Measurements from ENCODE around the gene OLFML1. TPM values are rescaled to one million over a fixed set of nuclear protein-coding genes. Genes with fewer than 3 reads are reported as not detected.

Gene OLFML1
- total RNA-seq, 2 experiments from 2014 or later = not detected

- POLR2A ChIA-PET = interaction anchor here (0.6 to 1.0 kb wide), 2 partner anchors 23 to 1202 kb away, joined by 3 to 5 read pairs; no protein-coding TSS in a partner anchor
- no peak overlapping the region for H2AFZ ChIP-seq (ENCODE audit: low read length)
- DNase-seq (ENCODE audit: low spot score) = no peak
- H3K36me3 ChIP-seq (ENCODE audit: insufficient read depth, low read length) = peaks cover 45% of the 10 kb centered on the region
- CTCF ChIA-PET (ENCODE audit: unreplicated experiment) = no interaction called here
- BruUV-seq (replicated peaks) = no TSS peak
- intact Hi-C loops (cut with micrococcal nuclease; ENCODE audit: unreplicated experiment) = no loop called here
- peaks cover 38% of the 10 kb centered on the region for H4K20me1 ChIP-seq (ENCODE audit: insufficient read depth, low read length)
- TF ChIP-seq EZH2phosphoT487 (IDR thresholded peaks at IDR 0.05; ENCODE audit: borderline replicate concordance, low read depth, low read length) = no peak
- TF ChIP-seq CTCF (conservative IDR thresholded peaks at IDR 0.05; ENCODE audit: low read length) = no peak
- peaks cover 11% of the 10 kb centered on the region for H3K4me1 ChIP-seq (ENCODE audit: insufficient read depth, low read length, poor library complexity, severe bottlenecking)
- H3K4me3 ChIP-seq (ENCODE audit: low read depth, low read length, poor library complexity, severe bottlenecking) = no peak overlapping the region
- no peaks in the 10 kb centered on the region for H3K9me2 ChIP-seq (ENCODE audit: insufficient read depth, low read length)
- H3K9me3 ChIP-seq (ENCODE audit: low read length) = no peaks in the 10 kb centered on the region
- H3K4me2 ChIP-seq (ENCODE audit: low read length) = no peak overlapping the region
- peaks cover 95% of the 10 kb centered on the region for H3K79me2 ChIP-seq (ENCODE audit: insufficient read depth, low read depth, low read length)
- no peak overlapping the region for H3K27ac ChIP-seq (ENCODE audit: low read depth, low read length, poor library complexity, severe bottlenecking)
These were observed 58.7 kb downstream of the OLFML1 start for GRCh38 chr11:7544021-7544420.

GRCh38 chr11:7545611-7546010 is 60.3 kb downstream of the OLFML1 start:
- no peak for DNase-seq (ENCODE audit: low spot score)
- TF ChIP-seq CTCF (conservative IDR thresholded peaks at IDR 0.05; ENCODE audit: low read length) = no peak
- no peak for TF ChIP-seq EZH2phosphoT487 (IDR thresholded peaks at IDR 0.05; ENCODE audit: borderline replicate concordance, low read depth, low read length)
- peaks cover 17% of the 10 kb centered on the region for H3K4me1 ChIP-seq (ENCODE audit: insufficient read depth, low read length, poor library complexity, severe bottlenecking)
- no peak overlapping the region for H3K4me2 ChIP-seq (ENCODE audit: low read length)
- H3K9me2 ChIP-seq (ENCODE audit: insufficient read depth, low read length) = no peaks in the 10 kb centered on the region
- BruUV-seq (replicated peaks) = no TSS peak
- no peak overlapping the region for H2AFZ ChIP-seq (ENCODE audit: low read length)
- no peak overlapping the region for H3K4me3 ChIP-seq (ENCODE audit: low read depth, low read length, poor library complexity, severe bottlenecking)
- ChIA-PET CTCF (ENCODE audit: unreplicated experiment) (no interaction called here), POLR2A (interaction anchor here (0.6 to 1.3 kb wide), 3 partner anchors 24 to 423 kb away, joined by 3 to 4 read pairs (median 3); no protein-coding TSS in a partner anchor)
- H3K27ac ChIP-seq (ENCODE audit: low read depth, low read length, poor library complexity, severe bottlenecking) = no peak overlapping the region
- H4K20me1 ChIP-seq (ENCODE audit: insufficient read depth, low read length) = peaks cover 31% of the 10 kb centered on the region
- H3K79me2 ChIP-seq (ENCODE audit: insufficient read depth, low read depth, low read length) = peaks cover 84% of the 10 kb centered on the region; the same call in 1 of the 2 replicates
- peaks cover 54% of the 10 kb centered on the region for H3K36me3 ChIP-seq (ENCODE audit: insufficient read depth, low read length)
- intact Hi-C loops (cut with micrococcal nuclease; ENCODE audit: unreplicated experiment) = no loop called here
- H3K9me3 ChIP-seq (ENCODE audit: low read length) = no peaks in the 10 kb centered on the region

- intact Hi-C loops (cut with micrococcal nuclease; ENCODE audit: unreplicated experiment) = no loop called here
- BruUV-seq (replicated peaks) = no TSS peak
- Histone ChIP-seq H3K4me3 (ENCODE audit: low read depth, low read length, poor library complexity, severe bottlenecking) (no peak overlapping the region), H2AFZ (ENCODE audit: low read length) (no peak overlapping the region), H3K36me3 (ENCODE audit: insufficient read depth, low read length) (peaks cover 60% of the 10 kb centered on the region), H3K9me2 (ENCODE audit: insufficient read depth, low read length) (no peaks in the 10 kb centered on the region), H3K4me1 (ENCODE audit: insufficient read depth, low read length, poor library complexity, severe bottlenecking) (peaks cover 17% of the 10 kb centered on the region), H3K4me2 (ENCODE audit: low read length) (no peak overlapping the region), H3K9me3 (ENCODE audit: low read length) (no peaks in the 10 kb centered on the region), H4K20me1 (ENCODE audit: insufficient read depth, low read length) (peaks cover 31% of the 10 kb centered on the region), H3K27ac (ENCODE audit: low read depth, low read length, poor library complexity, severe bottlenecking) (no peak overlapping the region), H3K79me2 (ENCODE audit: insufficient read depth, low read depth, low read length) (peaks cover 82% of the 10 kb centered on the region; the same call in 1 of the 2 replicates)
- TF ChIP-seq EZH2phosphoT487 (IDR thresholded peaks at IDR 0.05; ENCODE audit: borderline replicate concordance, low read depth, low read length) = no peak
- TF ChIP-seq CTCF (conservative IDR thresholded peaks at IDR 0.05; ENCODE audit: low read length) = no peak
- DNase-seq (ENCODE audit: low spot score) = no peak
- CTCF ChIA-PET (ENCODE audit: unreplicated experiment) = no interaction called here
- POLR2A ChIA-PET = interaction anchor here (0.6 to 1.3 kb wide), 3 partner anchors 25 to 422 kb away, joined by 3 to 4 read pairs (median 3); no protein-coding TSS in a partner anchor
These were observed 61.1 kb downstream of the OLFML1 start for GRCh38 chr11:7546324-7546791.
